ENCODE data around the gene CCL15.

Gene CCL15

GRCh38 chr17:35988164-35988563 is 13.2 kb downstream of the CCL15 start:
- no peak for DNase-seq

GRCh38 chr17:35986643-35987042 is 14.7 kb downstream of the CCL15 start, which contains the start of gene CCL14:
Gene CCL14, minus strand, starts transcription at chr17:35986729. Its CDS starts 80 bp downstream, at chr17:35986649.
- no peak for DNase-seq

GRCh38 chr17:35984140-35984539 is 17.2 kb downstream of the CCL15 start:
- no peak for DNase-seq

- DNase-seq, result no peak
Measured at GRCh38 chr17:35982409-35983191, 18.8 kb downstream of the CCL15 start.

GRCh38 chr17:35981908-35982330 is 19.4 kb downstream of the CCL15 start:
- DNase-seq, result no peak

- no peak for DNase-seq
Measured at GRCh38 chr17:35981246-35981645, 20.1 kb downstream of the CCL15 start, which contains the start of gene CCL16. Gene CCL16, minus strand, starts transcription at chr17:35981497. Its CDS starts 77 bp downstream, at chr17:35981420.

- no peak for DNase-seq
Measured at GRCh38 chr17:35978346-35978745, 23.0 kb downstream of the CCL15 start.

- no peak for DNase-seq
Measured at GRCh38 chr17:35977509-35977908, 23.8 kb downstream of the CCL15 start.

GRCh38 chr17:35973333-35974260 is 27.8 kb downstream of the CCL15 start:
- no peak for DNase-seq

GRCh38 chr17:35972945-35973332 is 28.4 kb downstream of the CCL15 start:
- DNase-seq, result no peak

GRCh38 chr17:35972535-35972934 is 28.8 kb downstream of the CCL15 start:
- DNase-seq, result no peak

GRCh38 chr17:35972066-35972465 is 29.3 kb downstream of the CCL15 start:
- no peak for DNase-seq

GRCh38 chr17:35969558-35970380 is 31.6 kb downstream of the CCL15 start:
- DNase-seq, result peak; percentile 90

GRCh38 chr17:35968520-35969054 is 32.8 kb downstream of the CCL15 start:
- DNase-seq, result no peak

GRCh38 chr17:35965272-35965671 is 36.1 kb downstream of the CCL15 start:
- DNase-seq, result no peak

- DNase-seq, result no peak
Measured at GRCh38 chr17:35963663-35964062, 37.7 kb downstream of the CCL15 start.

- no peak for DNase-seq
Measured at GRCh38 chr17:35953720-35954119, 47.6 kb downstream of the CCL15 start.

- no peak for DNase-seq
Measured at GRCh38 chr17:35949401-35949800, 52.0 kb downstream of the CCL15 start.

GRCh38 chr17:35948092-35948491 is 53.3 kb downstream of the CCL15 start:
- DNase-seq, result no peak

Data from activated CD8-positive, alpha-beta memory T cell treated with anti-CD3 and anti-CD28 coated beads for 24 hours (primary cell).